ENCODE measurements around the gene MTMR12.

DNA sequence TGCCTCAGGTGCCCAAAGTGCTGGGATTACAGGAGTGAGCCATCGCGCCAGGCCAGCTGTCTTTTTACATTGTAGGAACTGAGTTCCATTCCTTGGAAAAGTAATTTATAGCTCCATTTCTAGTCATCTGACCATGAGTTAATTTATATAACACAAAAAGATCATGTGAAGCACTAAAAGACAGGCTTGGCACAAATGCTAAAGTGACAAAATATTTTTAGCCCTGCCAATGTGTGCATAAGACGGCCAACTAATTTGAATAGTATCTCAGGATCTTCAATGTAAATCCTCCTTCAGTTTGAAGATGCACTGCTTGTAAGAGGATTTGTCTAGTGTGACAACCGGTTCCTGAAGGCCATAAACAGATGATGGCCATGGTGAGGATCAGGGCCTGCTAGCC is 49.1 kb downstream of the MTMR12 start:
- TF ChIP-seq, protein P1, sequence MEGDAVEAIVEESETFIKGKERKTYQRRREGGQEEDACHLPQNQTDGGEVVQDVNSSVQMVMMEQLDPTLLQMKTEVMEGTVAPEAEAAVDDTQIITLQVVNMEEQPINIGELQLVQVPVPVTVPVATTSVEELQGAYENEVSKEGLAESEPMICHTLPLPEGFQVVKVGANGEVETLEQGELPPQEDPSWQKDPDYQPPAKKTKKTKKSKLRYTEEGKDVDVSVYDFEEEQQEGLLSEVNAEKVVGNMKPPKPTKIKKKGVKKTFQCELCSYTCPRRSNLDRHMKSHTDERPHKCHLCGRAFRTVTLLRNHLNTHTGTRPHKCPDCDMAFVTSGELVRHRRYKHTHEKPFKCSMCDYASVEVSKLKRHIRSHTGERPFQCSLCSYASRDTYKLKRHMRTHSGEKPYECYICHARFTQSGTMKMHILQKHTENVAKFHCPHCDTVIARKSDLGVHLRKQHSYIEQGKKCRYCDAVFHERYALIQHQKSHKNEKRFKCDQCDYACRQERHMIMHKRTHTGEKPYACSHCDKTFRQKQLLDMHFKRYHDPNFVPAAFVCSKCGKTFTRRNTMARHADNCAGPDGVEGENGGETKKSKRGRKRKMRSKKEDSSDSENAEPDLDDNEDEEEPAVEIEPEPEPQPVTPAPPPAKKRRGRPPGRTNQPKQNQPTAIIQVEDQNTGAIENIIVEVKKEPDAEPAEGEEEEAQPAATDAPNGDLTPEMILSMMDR (conservative IDR thresholded peaks at IDR 0.05; ENCODE audit: low read depth, low read length) = no peak
- TF ChIP-seq EZH2 (IDR thresholded peaks at IDR 0.05; ENCODE audit: low read length, unreplicated experiment) (no peak), EZH2phosphoT487 (IDR thresholded peaks at IDR 0.05; ENCODE audit: borderline replicate concordance, low read length) (no peak)

Measured in PC-3 (cell line).